GM12892 (cell line): ENCODE measurements around the gene DRG2.

ENCODE experiments used
- POLR2A ChIP-seq: IDR thresholded peaks from 2 replicates; pipeline ENCODE4 v1.6.1; 2011; ENCODE audit warnings: low read depth, low read length, control low read depth
- POLR2AphosphoS5 ChIP-seq: IDR thresholded peaks from 2 replicates; pipeline ENCODE4 v1.6.1; 2011; ENCODE audit warnings: low read depth, low read length, control low read depth

DNA sequence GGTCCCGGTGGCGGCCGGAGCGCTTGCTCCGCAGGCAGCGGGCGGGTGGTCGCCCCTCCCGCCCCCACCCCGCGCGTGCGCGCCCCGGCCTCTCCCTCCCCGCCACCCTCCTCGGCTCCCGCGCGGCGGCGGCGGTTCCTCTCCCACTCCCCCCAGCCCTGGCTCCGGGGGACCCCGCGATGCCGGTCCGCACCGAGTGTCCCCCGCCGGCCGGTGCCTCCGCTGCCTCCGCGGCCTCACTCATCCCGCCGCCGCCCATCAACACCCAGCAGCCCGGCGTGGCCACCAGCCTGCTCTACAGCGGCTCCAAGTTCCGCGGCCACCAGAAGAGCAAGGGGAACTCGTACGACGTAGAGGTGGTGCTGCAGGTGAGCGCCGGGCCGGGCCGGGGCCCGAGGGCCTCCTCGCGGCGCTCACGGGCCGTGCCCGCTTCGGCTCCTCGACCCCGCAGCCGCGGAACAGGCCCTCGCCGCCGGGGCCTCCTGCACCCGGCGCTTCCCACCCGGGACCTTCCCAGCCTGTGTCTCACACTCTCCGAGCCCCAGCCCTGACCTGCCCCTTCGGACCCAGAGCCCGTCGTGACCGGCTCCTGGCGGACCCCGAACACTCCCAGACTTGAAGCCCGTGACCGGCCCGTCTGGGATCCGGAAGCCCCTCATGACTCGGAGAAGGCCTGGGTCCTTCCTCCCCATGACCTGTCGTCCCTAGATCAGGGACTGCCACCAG is 48.0 kb upstream of the DRG2 start:
- TF ChIP-seq POLR2AphosphoS5 (no peak), POLR2A (no peak)
